ENCODE data around the gene TECTB.

Gene TECTB

DNA sequence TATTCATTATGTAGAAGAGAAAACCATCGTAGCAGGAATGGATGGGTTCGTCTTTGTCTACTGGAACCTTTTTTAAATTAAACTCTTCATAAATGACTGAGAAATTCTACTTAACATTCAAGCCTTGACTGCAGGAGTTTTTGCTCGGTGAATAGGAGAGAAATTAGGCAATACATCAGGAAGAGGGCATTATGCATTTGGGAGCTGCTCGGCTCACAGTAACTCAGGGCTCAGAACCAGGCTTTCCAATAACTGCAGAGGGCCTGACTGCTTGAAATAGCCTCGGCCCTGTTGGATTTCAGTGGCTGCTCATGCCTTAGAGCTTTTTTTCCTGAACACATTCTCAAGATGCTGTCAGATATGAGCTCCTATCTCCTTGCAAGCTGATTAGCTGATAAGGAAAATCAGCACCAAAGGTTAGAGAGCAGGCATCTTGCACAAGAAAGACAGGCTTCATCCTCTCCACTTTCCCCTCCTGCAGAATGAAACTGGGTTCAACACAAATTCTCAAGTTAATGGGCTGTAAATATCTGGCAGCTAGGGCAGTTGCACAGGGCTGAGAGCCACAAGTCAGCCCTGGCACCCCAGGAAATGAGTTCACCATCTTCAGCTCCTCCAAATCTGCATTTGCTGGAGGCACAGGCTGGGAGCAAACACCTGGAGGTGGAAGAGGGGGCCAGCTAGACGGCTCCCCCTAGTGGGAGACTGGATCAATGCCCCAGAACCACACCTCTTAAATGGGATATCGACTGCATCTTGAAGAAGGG is 24.3 kb downstream of the TECTB start:
- peak in 2 of 3 donors; percentile 2 to 18 for DNase-seq (ENCODE audit: low read depth in 3 of 3)

- DNase-seq (ENCODE audit: low read depth in 3 of 3), result no peak
Measured at GRCh38 chr10:112308125-112308502, 24.9 kb downstream of the TECTB start.

DNA sequence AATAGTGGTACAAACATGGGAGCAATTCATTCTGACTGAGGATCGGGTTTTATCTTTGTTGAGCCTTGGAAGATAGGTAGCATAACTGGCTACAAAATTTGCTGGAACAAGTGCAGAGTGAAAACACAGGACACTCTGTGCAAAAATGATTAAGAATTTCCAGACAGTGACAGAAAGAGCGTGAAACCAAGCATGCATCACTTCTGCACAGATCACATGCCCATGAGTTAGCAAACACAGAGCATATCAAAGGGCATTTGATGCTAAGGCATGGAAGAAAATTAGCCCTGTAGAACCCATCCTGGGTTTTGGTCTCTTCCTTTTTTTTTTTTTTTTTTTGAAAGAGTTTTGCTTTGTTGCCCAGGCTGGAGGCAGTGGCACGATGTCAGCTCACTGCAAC is 28.3 kb downstream of the TECTB start:
- DNase-seq (ENCODE audit: low read depth in 3 of 3), result no peak

GRCh38 chr10:112313234-112313633 is 30.0 kb downstream of the TECTB start:
- DNase-seq (ENCODE audit: low read depth in 3 of 3), result no peak

- DNase-seq (ENCODE audit: low read depth in 3 of 3), result no peak
Measured at GRCh38 chr10:112313911-112314310, 30.7 kb downstream of the TECTB start.

DNA sequence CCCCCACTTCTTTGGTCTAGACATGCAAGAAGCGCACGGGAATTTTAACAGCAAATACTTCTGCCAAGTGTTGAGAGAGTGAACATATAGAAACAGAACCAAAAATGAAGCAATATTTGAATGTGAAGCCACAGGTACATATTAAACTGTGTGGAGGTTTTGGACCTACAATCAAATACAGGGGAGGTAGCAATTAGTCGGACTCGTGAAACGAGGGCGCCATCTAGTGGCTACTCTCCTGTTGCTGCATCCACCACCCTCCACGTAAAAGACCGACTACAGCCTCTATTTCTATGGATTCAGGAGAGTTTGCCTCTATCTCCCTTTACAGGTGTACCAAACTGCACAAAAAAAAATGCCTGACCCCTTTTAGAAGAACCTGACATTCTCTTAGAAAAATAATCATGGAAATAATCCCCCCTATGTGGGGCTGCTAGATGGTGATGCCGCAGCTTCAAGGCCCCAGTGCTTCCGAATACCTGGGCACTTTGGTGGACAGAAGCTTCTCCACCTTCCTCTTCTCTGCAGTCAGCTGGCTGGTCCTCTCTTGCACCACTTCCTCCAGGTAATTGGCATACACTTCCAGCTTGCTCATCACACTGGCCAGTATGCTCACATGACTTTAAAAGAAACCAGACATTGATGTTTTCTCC is 31.7 kb downstream of the TECTB start:
- peak; percentile 60 to 70 (median 70) for DNase-seq (ENCODE audit: low read depth in 3 of 3)

DNA sequence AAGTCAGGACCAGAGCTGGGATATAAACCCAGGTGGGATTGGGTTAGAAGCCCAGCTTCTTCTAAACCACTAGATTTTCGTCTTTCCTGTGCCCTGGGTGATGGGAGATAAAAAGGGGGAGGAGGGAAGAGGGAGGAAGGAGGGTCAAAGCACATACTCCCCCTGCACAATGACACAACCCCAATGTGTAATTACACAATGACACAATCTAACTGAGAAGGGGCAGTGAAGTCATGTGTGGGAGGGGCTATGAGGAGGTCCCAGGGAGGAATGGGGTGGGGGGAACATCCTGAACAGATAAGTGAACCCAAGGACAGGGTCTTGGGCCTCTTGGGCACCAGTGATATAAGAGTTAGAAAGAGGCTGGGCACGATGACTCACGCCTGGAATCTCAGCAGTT is 44.5 kb downstream of the TECTB start:
- no peak for DNase-seq (ENCODE audit: low read depth in 3 of 3)

DNA sequence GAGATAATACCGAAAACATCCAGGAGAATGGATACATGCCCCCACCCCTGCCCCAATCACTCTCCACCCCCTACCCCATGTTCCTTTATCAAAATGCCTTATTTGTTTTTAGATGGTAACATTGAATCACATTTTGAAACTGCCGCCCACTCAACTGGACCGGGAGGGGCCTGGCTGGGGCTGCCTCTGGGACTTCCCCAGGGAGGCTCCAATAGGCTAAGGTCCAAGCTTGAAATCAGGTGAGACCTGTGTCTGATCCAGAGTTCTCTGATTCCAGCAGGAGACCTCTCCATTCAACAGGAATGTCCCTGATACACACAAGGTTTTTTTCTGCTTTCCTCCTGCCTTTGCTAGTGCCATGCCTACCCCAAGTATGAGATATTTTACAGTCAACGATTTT is 47.0 kb downstream of the TECTB start:
- no peak for DNase-seq (ENCODE audit: low read depth in 3 of 3)

DNA sequence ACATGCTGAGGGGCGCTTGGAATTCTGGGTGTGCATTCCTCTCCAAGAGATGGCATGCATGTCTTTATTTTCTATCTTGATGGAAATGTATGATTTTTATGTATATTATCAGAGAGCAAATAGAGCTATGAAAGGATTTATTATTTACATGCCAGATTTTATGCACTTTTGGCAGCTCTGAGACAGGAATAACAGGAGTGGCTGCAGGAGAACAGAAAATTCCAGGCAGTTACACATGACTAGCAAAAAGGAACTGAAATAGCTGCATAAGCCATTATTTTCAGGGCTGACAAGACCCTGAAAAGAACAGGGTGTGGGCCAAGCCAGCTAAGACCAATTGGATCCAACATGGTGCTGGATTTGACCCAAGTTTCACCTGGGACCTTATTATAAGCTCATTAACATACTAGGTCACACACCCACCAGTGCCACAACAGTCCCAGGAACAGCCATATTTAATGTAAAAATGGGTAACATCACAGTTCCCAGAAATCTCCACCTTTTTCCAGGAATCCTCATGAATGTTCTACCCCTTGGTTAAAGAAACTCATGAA is 47.5 kb downstream of the TECTB start:
- no peak for DNase-seq (ENCODE audit: low read depth in 3 of 3)

DNA sequence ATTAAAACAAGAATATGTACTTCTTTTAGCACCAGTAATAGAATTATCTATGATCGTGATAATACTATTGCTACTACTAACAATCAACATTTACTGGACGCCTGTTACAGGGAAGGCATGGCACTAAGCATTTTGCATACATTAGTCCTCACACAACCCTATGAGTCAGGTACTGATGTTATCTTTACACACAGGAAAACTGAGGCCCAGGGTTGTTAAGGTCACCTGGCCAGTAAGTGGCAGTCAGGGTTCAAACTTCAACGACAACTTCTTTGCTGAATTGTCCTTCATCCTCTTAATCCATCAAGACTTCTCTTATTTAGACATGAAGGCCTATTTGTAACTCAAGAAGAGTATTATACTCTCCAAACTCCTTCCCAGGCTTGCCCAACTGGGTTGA is 48.8 kb downstream of the TECTB start:
- DNase-seq (ENCODE audit: low read depth in 3 of 3), result no peak

DNA sequence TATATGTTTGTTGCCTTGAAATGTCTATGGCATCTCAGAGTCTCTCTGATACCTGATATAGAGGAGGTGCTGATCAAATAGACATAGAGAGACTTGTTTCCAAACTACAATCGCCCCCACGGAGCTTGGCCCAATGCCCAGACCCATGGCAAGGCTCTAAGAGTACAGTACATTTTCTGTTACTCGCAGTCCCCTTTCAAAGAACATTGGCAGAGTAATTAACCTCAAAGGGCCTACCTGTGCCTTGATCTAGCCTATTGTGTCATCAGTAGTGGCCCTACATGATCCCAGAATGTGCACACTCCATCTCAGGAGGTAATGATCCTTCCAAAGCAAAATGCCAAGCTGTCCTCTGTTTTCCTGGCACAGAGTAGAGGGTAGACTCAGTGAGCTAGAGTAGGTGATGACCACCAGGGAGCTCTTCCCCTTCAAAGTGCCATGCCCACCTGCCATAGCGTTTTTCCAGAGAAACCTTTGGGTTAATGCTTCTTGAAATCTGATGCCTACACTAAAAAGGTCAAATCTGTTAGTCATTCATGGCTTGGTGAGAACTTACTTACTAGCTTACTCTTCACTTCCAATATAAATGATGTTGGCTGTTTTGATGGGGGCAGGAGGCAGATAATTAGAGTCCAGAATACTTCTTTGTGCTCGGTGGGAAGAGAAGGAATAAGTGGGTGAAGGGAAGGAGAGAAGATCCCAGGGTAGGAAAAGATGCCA is 49.5 kb downstream of the TECTB start:
- no peak for DNase-seq (ENCODE audit: low read depth in 3 of 3)

- DNase-seq (ENCODE audit: low read depth in 3 of 3), result no peak
Measured at GRCh38 chr10:112333452-112333851, 50.3 kb downstream of the TECTB start.

- DNase-seq (ENCODE audit: low read depth in 3 of 3), result no peak
Measured at GRCh38 chr10:112335111-112335867, 52.1 kb downstream of the TECTB start.

GRCh38 chr10:112335868-112336265 is 52.7 kb downstream of the TECTB start:
- no peak for DNase-seq (ENCODE audit: low read depth in 3 of 3)

DNA sequence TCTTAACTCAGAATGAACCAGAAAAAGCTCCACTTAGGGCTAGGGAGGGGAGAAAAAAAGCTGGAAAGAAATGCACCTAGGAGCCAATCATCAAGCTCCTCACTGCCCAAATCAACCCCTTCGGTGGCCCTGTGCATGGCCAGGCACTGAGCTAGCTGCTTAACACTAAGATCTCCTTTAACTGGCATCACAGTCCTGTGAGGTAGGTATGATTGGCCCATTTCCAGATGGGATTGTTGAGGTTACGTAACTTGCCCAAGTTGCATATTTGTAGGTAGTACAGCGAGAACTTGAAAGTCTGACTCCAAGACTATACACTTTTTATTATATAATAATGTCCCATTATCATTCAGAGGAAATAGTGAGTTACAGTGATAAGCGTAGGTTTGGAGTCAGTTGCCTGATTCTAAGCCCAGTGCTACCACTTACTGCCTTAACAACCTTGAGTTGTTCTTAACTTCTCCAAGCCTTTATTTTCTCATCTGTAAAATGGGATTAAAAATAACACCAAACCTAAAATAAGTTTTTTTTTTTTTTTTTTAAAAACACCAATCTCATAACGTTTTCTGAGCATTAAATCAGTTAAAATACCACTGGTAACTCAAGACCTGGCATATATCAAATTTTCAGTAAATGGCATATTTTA is 53.5 kb downstream of the TECTB start:
- DNase-seq (ENCODE audit: low read depth in 3 of 3), result no peak

- DNase-seq (ENCODE audit: low read depth in 3 of 3), result no peak
Measured at GRCh38 chr10:112338957-112339356, 55.8 kb downstream of the TECTB start.

- DNase-seq (ENCODE audit: low read depth in 3 of 3), result no peak
Measured at GRCh38 chr10:112340601-112341000, 57.4 kb downstream of the TECTB start.

DNA sequence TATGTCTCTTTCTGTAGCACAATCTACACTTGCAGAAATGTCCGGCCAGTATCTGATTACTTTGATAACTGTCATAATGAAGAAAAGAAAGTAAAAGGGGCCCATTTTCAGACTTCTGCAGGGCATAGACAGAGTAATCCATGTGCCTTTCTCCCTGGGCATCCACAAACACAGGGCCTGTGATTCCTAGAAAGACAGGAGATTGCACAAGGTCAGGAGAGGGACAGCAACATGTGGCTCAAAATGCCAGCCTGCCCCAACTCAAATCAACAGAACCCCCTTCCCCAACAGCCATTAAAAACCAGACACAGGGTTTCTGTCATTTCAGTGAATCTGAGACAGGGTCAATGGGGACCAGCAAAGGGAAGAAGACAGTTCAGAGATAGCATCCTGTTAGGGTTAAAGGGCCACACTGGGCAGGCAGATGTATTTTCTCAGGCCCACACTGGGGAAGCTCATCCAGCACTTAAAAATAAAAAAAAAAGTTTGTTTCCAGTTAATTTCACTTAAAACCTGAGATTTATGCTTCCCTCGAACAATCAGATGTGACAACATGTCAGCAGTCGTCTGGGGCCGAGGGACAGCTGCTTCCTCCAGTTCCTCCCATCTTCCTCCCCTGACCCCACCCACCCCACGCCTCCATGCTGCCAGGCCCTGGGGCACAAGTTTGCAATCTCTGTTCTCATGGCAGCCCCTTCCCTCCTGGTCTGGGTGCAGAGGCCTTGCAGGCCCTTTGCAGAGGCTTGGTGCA is 60.0 kb downstream of the TECTB start:
- no peak for DNase-seq (ENCODE audit: low read depth in 3 of 3)

DNA sequence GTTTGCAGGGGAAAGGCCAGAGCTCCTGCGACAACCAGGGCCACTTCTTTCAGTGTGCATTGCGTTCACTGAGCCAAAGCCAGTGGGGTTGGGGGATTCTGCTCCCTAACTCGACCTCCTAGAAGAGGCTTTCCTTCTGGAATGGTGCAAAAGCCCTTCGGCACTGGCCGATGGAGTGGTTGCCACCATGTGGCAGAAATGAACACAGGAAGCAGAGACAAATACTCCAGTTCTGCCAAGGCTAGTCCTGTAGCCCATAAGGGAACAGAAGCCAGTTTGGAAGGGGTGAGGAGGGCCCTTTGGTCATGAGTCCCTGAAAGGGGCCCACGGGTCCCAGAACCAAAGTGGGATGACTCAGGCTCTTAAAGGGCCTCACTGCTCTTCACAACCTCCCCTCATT is 61.1 kb downstream of the TECTB start:
- DNase-seq (ENCODE audit: low read depth in 3 of 3), result no peak

GRCh38 chr10:112345202-112345601 is 62.0 kb downstream of the TECTB start:
- DNase-seq (ENCODE audit: low read depth in 3 of 3), result no peak

DNA sequence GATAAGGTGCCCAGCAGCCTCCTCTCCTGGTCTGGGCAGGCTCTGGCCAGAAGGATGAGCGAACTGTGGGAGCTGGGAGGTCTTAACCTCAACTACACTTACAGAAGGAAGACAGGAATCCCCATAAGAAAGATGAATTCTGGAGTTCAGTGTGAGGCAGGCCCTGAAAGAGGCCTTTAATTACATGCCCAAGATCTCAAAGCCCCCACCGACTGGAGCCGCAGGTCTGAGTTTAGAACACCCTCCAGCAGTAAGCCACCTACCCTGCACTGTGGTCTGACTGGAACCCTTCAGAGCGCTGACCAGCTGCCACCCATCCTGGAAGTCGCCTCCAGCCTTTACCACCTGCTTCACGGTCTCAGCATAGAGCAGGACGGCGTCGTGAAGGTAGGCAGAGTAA is 62.5 kb downstream of the TECTB start:
- DNase-seq (ENCODE audit: low read depth in 3 of 3), result no peak

All from stimulated activated CD4-positive, alpha-beta T cell treated with anti-CD3 and anti-CD28 coated beads, TNF-alpha, amount 100 ng/mL, for 48 hours (primary cell).